ENCODE results near the gene SLC25A12. TPM values are rescaled to one million over a fixed set of nuclear protein-coding genes. Genes with fewer than 3 reads are reported as not detected.

SLC25A12 gene
- total and polyA plus RNA-seq, 2 of the 13 experiments (the other 11 are each of a cell fraction or from before 2014, with no cell fraction given) = 8.1 to 15.9 TPM

DNA sequence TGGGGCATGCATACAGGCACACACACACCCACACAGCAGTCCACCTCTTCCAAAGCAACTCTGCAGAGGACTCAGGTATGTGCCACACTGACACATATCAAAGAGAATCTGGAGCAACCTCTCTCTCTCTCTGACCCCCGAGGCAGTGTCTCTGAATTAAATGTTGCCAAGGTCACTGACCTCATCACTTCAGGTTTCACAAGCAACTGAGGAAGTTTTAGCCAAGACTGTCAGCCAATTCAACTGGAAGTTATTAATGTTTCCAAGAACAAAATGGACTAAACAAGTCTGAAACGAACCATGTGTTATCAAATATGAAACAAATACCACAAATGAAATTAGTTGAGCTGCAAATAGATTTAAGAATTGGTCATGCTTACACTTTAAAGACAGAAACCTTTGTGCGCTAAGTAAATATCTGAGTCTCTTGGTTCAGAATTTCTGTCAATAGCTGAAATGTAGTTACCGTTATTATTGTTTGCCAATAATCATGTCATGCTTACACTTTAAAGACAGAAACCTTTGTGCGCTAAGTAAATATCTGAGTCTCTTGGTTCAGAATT, 86.1 kb downstream of the SLC25A12 start (continued):
- TF ChIP-seq SPEN (CRISPR knock-in tag; IDR thresholded peaks at IDR 0.05; ENCODE audit: low read depth) (no peak), ERF (CRISPR knock-in tag; IDR thresholded peaks at IDR 0.05) (peak; percentile 14; the same call in 1 of the 2 replicates), MYC (CRISPR knock-in tag; IDR thresholded peaks at IDR 0.05; ENCODE audit: borderline replicate concordance) (no peak), HOXD1 (CRISPR knock-in tag; IDR thresholded peaks at IDR 0.05) (no peak), TSC22D2 (CRISPR knock-in tag; IDR thresholded peaks at IDR 0.05; ENCODE audit: borderline replicate concordance) (0 out of 2 replicates have a peak, but pooled peaks have one; percentile 23), ZNF543 (CRISPR knock-in tag; IDR thresholded peaks at IDR 0.05) (no peak), ZBTB42 (CRISPR knock-in tag; IDR thresholded peaks at IDR 0.05) (no peak), CBX5 (CRISPR knock-in tag; IDR thresholded peaks at IDR 0.05; ENCODE audit: borderline replicate concordance) (no peak), ZNF17 (CRISPR knock-in tag; IDR thresholded peaks at IDR 0.05) (no peak), ZNF260 (CRISPR knock-in tag; IDR thresholded peaks at IDR 0.05; ENCODE audit: borderline replicate concordance, low read depth) (no peak), TCF7 (IDR thresholded peaks at IDR 0.05; ENCODE audit: low read depth) (peak; percentile 74; the same call in 1 of the 2 replicates), REST (IDR thresholded peaks at IDR 0.05; ENCODE audit: borderline replicate concordance in 1 of 2, low read depth in 1 of 2, low read length in 2 of 2) (no peak), ZNF629 (CRISPR knock-in tag; conservative IDR thresholded peaks at IDR 0.05) (no peak), TARDBP (CRISPR knock-in tag; IDR thresholded peaks at IDR 0.05) (no peak), SAFB2 (CRISPR knock-in tag; IDR thresholded peaks at IDR 0.05; ENCODE audit: borderline replicate concordance, low read depth) (no peak), RBFOX2 (IDR thresholded peaks at IDR 0.05; ENCODE audit: low read depth, low read length) (no peak), ZSCAN21 (CRISPR knock-in tag; IDR thresholded peaks at IDR 0.05; ENCODE audit: borderline replicate concordance) (no peak), ZFP90 (CRISPR knock-in tag; IDR thresholded peaks at IDR 0.05; ENCODE audit: borderline replicate concordance) (no peak), GLMP (CRISPR knock-in tag; IDR thresholded peaks at IDR 0.05; ENCODE audit: borderline replicate concordance) (no peak)
- TF ChIP-seq, protein P1, sequence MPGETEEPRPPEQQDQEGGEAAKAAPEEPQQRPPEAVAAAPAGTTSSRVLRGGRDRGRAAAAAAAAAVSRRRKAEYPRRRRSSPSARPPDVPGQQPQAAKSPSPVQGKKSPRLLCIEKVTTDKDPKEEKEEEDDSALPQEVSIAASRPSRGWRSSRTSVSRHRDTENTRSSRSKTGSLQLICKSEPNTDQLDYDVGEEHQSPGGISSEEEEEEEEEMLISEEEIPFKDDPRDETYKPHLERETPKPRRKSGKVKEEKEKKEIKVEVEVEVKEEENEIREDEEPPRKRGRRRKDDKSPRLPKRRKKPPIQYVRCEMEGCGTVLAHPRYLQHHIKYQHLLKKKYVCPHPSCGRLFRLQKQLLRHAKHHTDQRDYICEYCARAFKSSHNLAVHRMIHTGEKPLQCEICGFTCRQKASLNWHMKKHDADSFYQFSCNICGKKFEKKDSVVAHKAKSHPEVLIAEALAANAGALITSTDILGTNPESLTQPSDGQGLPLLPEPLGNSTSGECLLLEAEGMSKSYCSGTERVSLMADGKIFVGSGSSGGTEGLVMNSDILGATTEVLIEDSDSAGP (CRISPR knock-in tag; IDR thresholded peaks at IDR 0.05; ENCODE audit: borderline replicate concordance) = no peak
- TF ChIP-seq, protein P2, sequence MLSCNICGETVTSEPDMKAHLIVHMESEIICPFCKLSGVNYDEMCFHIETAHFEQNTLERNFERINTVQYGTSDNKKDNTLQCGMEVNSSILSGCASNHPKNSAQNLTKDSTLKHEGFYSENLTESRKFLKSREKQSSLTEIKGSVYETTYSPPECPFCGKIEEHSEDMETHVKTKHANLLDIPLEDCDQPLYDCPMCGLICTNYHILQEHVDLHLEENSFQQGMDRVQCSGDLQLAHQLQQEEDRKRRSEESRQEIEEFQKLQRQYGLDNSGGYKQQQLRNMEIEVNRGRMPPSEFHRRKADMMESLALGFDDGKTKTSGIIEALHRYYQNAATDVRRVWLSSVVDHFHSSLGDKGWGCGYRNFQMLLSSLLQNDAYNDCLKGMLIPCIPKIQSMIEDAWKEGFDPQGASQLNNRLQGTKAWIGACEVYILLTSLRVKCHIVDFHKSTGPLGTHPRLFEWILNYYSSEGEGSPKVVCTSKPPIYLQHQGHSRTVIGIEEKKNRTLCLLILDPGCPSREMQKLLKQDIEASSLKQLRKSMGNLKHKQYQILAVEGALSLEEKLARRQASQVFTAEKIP (CRISPR knock-in tag; IDR thresholded peaks at IDR 0.05; ENCODE audit: borderline replicate concordance) = no peak
